CD4-positive, alpha-beta T cell treated with Interleukin-2 at 100 ng/mL for 4 hours (primary cell): ENCODE results near the gene LASP1NB.

Experiments
- DNase-seq: peaks from one replicate; pipeline ENCODE4 v3.0.0-alpha.2; 2020; ENCODE audit warnings: low spot score

The LASP1NB gene

GRCh38 chr17:38967290-38967738 is 41.9 kb downstream of the LASP1NB start, which contains the start of gene FBXO47:
Gene FBXO47 (minus strand): TSS chr17:38967403. CDS start chr17:38963025, 4,378 bp downstream.
- DNase-seq = peak; percentile 85

GRCh38 chr17:38969281-38969680 is 43.9 kb downstream of the LASP1NB start:
- no peak for DNase-seq

GRCh38 chr17:38970128-38970527 is 44.7 kb downstream of the LASP1NB start:
- no peak for DNase-seq

- DNase-seq = no peak
Measured at GRCh38 chr17:38970804-38971203, 45.4 kb downstream of the LASP1NB start.

- DNase-seq = peak; percentile 5
Measured at GRCh38 chr17:38976187-38976551, 50.8 kb downstream of the LASP1NB start.

- DNase-seq = no peak
Measured at GRCh38 chr17:38978180-38978579, 52.8 kb downstream of the LASP1NB start.
